DMS153 treated with DMSO at 0.1 percent for 48 hours (cell line): Measurements from ENCODE around the gene MTG2.

ENCODE experiments used
- DNase-seq: peaks from one replicate; lab custom pipeline; 2025; ENCODE audit not compliant: unreplicated experiment; lab: John Stamatoyannopoulos, UW

Gene MTG2

GRCh38 chr20:62201173-62202082, 18.6 kb downstream of the MTG2 start:
- DNase-seq, result no peak

- no peak for DNase-seq
These were observed 19.2 kb downstream of the MTG2 start for GRCh38 chr20:62202083-62202395.

GRCh38 chr20:62202676-62203377, 20.0 kb downstream of the MTG2 start:
- DNase-seq, result no peak

- DNase-seq, result no peak
These were observed 20.7 kb downstream of the MTG2 start for GRCh38 chr20:62203378-62204030.

- DNase-seq, result no peak
These were observed 23.0 kb downstream of the MTG2 start for GRCh38 chr20:62205618-62206387.

- no peak for DNase-seq
These were observed 23.6 kb downstream of the MTG2 start for GRCh38 chr20:62206388-62206775.

GRCh38 chr20:62208061-62208794, 25.4 kb downstream of the MTG2 start:
- DNase-seq, result no peak

- peak; percentile 42 for DNase-seq
These were observed 26.2 kb downstream of the MTG2 start for GRCh38 chr20:62208795-62209755.

GRCh38 chr20:62209850-62210495, 27.1 kb downstream of the MTG2 start:
- no peak for DNase-seq

GRCh38 chr20:62210496-62210855, 27.6 kb downstream of the MTG2 start:
- peak; percentile 78 for DNase-seq

GRCh38 chr20:62211216-62211615, 28.4 kb downstream of the MTG2 start:
- DNase-seq, result no peak

- no peak for DNase-seq
These were observed 29.0 kb downstream of the MTG2 start for GRCh38 chr20:62211769-62212288.

GRCh38 chr20:62212299-62212698, 29.5 kb downstream of the MTG2 start:
- DNase-seq, result no peak

- DNase-seq, result no peak
These were observed 31.2 kb downstream of the MTG2 start for GRCh38 chr20:62214067-62214466.

- DNase-seq, result no peak
These were observed 32.5 kb downstream of the MTG2 start for GRCh38 chr20:62215020-62215990.

- DNase-seq, result no peak
These were observed 33.3 kb downstream of the MTG2 start for GRCh38 chr20:62215991-62216635.
